HCT116 (cell line): ENCODE data around the gene TMSB4X. TPM values are rescaled to one million over a fixed set of nuclear protein-coding genes. Genes with fewer than 3 reads are reported as not detected.
"Not testable (repeated sequence)": the region's sequence is repeated elsewhere in the genome, so short reads cannot be mapped to it uniquely, and the experiment has no call there.

Experiments used
- ATAC-seq: fragments of 200-7000 bp; cut with Tn5 transposase; 2 replicates; pipeline ENCODE4 v1.9.1; 2020; ENCODE audit warnings: mild to moderate bottlenecking, moderate library complexity
- BruUV-seq: library from RNA; stranded (reverse); fragments of 400-500 nt; replicated peaks from 2 replicates; lab custom pipeline; 2021; lab: Mats Ljungman, UMichigan
- CTCF ChIA-PET: fragments of 300-600 bp; sonication (Branson Sonifier 250); formaldehyde crosslinking; loops from one replicate; lab custom pipeline; 2021; ENCODE audit warnings: antibody characterized with exemption; lab: Charles Lee
- POLR2A ChIA-PET: fragments of 300-600, 350-600 bp; sonication (Branson Sonifier 250); formaldehyde crosslinking; loops from one replicate; lab custom pipeline; 2021; ENCODE audit warnings: antibody characterized with exemption; lab: Charles Lee
- RAD21 ChIA-PET, 2 experiments: fragments of 300-600 bp; sonication (Branson Sonifier 250); formaldehyde crosslinking; loops; one replicate each; lab custom pipeline; 2023; ENCODE audit warnings: low total read pairs in 2 of 2; ENCODE audit not compliant: uncharacterized antibody in 2 of 2, unreplicated experiment in 2 of 2, low non-redundant PET in 1 of 2; lab: Charles Lee
- DNase-seq: peaks from one replicate; pipeline ENCODE4 v3.0.0-alpha.2; 2010; ENCODE audit warnings: low read depth, low spot score
- H2AFZ ChIP-seq: fragments of 200-600 bp; shearing (Covaris generic), sonication (generic); 2 replicates; pipeline ENCODE4 v1.6.1; 2017; ENCODE audit warnings: low read depth, mixed run types, mixed read lengths, antibody characterized with exemption, low read length; ENCODE audit not compliant: poor library complexity, severe bottlenecking
- H3K27ac ChIP-seq: 2 replicates; pipeline ENCODE4 v1.5.1; 2012; ENCODE audit warnings: low read depth, low read length
- H3K27me3 ChIP-seq: fragments of 200-600 bp; sonication (generic); 2 replicates; pipeline ENCODE4 v1.6.1; 2016; ENCODE audit warnings: mixed run types, low read length, mixed read lengths; ENCODE audit not compliant: insufficient read depth
- H3K36me3 ChIP-seq, 2 experiments: fragments of 200-500 bp in 1 of 2; fragments of 200-600 bp in 1 of 2; sonication (Bioruptor generic) in 1 of 2; sonication (generic) in 1 of 2; 2 replicates each; pipeline versions ENCODE4 v1.5.1 to v1.6.1; 2014 to 2016; ENCODE audit warnings: low read length in 2 of 2, inconsistent platforms in 1 of 2, mixed read lengths in 1 of 2, mixed run types in 1 of 2; ENCODE audit not compliant: insufficient read depth in 2 of 2, control insufficient read depth in 1 of 2
- H3K4me1 ChIP-seq, 2 experiments: fragments of 200-600 bp in 1 of 2; sonication (generic) in 1 of 2; 2 replicates each; pipeline versions ENCODE4 v1.5.1 to v1.6.1; 2012 to 2017; ENCODE audit warnings: low read length in 2 of 2, inconsistent platforms in 1 of 2, mild to moderate bottlenecking in 1 of 2, mixed read lengths in 1 of 2, mixed run types in 1 of 2, moderate library complexity in 1 of 2; ENCODE audit not compliant: insufficient read depth in 2 of 2, control insufficient read depth in 1 of 2
- H3K4me2 ChIP-seq: fragments of 200-600 bp; sonication (generic); 2 replicates; pipeline ENCODE4 v1.6.1; 2017; ENCODE audit warnings: mixed run types, low read length, mixed read lengths
- H3K4me3 ChIP-seq, 2 experiments: fragments of 200-600 bp in 1 of 2; sonication (generic) in 1 of 2; replicated peaks in 1 of 2; 2 replicates each; pipeline ENCODE4 v1.5.1; 2011 to 2016; ENCODE audit warnings: low read length in 2 of 2, control low read depth in 1 of 2, low read depth in 1 of 2, mild to moderate bottlenecking in 1 of 2, mixed read lengths in 1 of 2, mixed run types in 1 of 2
- H3K79me2 ChIP-seq: fragments of 200-600 bp; sonication (generic); 2 replicates; pipeline ENCODE4 v1.6.1; 2017; ENCODE audit warnings: mild to moderate bottlenecking, mixed run types, low read length, moderate library complexity, mixed read lengths; ENCODE audit not compliant: insufficient read depth
- H3K9ac ChIP-seq: fragments of 200-600 bp; sonication (generic); 2 replicates; pipeline ENCODE4 v1.6.1; 2016; ENCODE audit warnings: low read length, mixed read lengths
- H3K9me2 ChIP-seq: fragments of 200-600 bp; sonication (generic), shearing (Covaris generic); 2 replicates; pipeline ENCODE4 v1.6.1; 2017; ENCODE audit warnings: mixed run types, mild to moderate bottlenecking, moderate library complexity; ENCODE audit not compliant: insufficient read depth
- H3K9me3 ChIP-seq, 2 experiments: fragments of 200-500 bp in 1 of 2; fragments of 200-600 bp in 1 of 2; sonication (Bioruptor generic) in 1 of 2; sonication (generic) in 1 of 2; 2 replicates each; pipeline ENCODE4 v1.6.1; 2014 to 2017; ENCODE audit warnings: low read length in 2 of 2, mixed read lengths in 2 of 2, inconsistent platforms in 1 of 2, low read depth in 1 of 2, mild to moderate bottlenecking in 1 of 2, mixed run types in 1 of 2, moderate library complexity in 1 of 2; ENCODE audit not compliant: control insufficient read depth in 1 of 2, insufficient read depth in 1 of 2
- H4K20me1 ChIP-seq: fragments of 200-600 bp; sonication (generic), shearing (Covaris generic); 2 replicates; pipeline ENCODE4 v1.6.1; 2017; ENCODE audit warnings: mixed run types, mild to moderate bottlenecking, moderate library complexity; ENCODE audit not compliant: insufficient read depth
- EGR1 ChIP-seq: IDR thresholded peaks from 2 replicates; pipeline ENCODE4 v1.6.1; 2012; ENCODE audit warnings: low read depth
- EZH2 ChIP-seq: fragments of 200-600 bp; sonication (generic); IDR thresholded peaks from 2 replicates; pipeline ENCODE4 v1.6.1; 2017; ENCODE audit warnings: antibody characterized with exemption, mixed run types
- POLR2A ChIP-seq: IDR thresholded peaks from 2 replicates; pipeline ENCODE4 v1.7.0; 2011; ENCODE audit warnings: borderline replicate concordance; ENCODE audit not compliant: insufficient read depth, insufficient read length; ENCODE audit errors: extremely low read depth
- TCF7L2 ChIP-seq: IDR thresholded peaks from 2 replicates; pipeline ENCODE4 v1.7.0; 2011; ENCODE audit warnings: borderline replicate concordance, inconsistent platforms; ENCODE audit not compliant: insufficient read depth, insufficient read length; ENCODE audit errors: extremely low read depth
- intact Hi-C: fragments of 100-400 bp; cut with micrococcal nuclease; formaldehyde crosslinking; loops from 2 replicates; pipeline ENCODE4 v1.10.0; 2022
- total RNA-seq: library from RNA; stranded (reverse); gene quantifications from one replicate; pipeline ENCODE4 v1.2.1, GENCODE V29; 2021; ENCODE audit not compliant: unreplicated experiment
- TF ChIP-seq, protein P1 (sequence below): IDR thresholded peaks from 2 replicates; pipeline ENCODE4 v1.6.1; 2012

Gene TMSB4X
- total RNA-seq, 1 experiment from 2014 or later: 407 TPM

- POLR2A ChIA-PET, H3K4me3 ChIP-seq, H3K27me3 ChIP-seq, H2AFZ ChIP-seq, RAD21 ChIA-PET, H3K36me3 ChIP-seq, H3K79me2 ChIP-seq, ATAC-seq, DNase-seq, H4K20me1 ChIP-seq, H3K9me3 ChIP-seq, H3K9ac ChIP-seq, BruUV-seq, H3K4me2 ChIP-seq, H3K27ac ChIP-seq, H3K9me2 ChIP-seq, CTCF ChIA-PET: not testable (repeated sequence)
- intact Hi-C loops: loop anchor here (10.0 kb wide), 1 partner anchor 700 kb away; no protein-coding TSS in a partner anchor
- peaks cover 9 to 11% of the 10 kb centered on the region in 2 experiments; a peak in 2 of 4 replicates for H3K4me1 ChIP-seq
Observed at GRCh38 chrX:12944452-12944851, 30.5 kb upstream of the TMSB4X start.

GRCh38 chrX:12945494-12945893 lies 29.4 kb upstream of the TMSB4X start:
- Histone ChIP-seq H3K9ac (no peak overlapping the region), H3K9me2 (no peaks in the 10 kb centered on the region), H3K27me3 (no peaks in the 10 kb centered on the region), H3K36me3 (no peaks in the 10 kb centered on the region), H3K4me1 (peaks cover 9 to 11% of the 10 kb centered on the region in 2 experiments; a peak in 2 of 4 replicates), H3K4me2 (no peak overlapping the region), H4K20me1 (no peaks in the 10 kb centered on the region), H3K4me3 (no peak overlapping the region), H3K9me3 (no peaks in the 10 kb centered on the region), H3K27ac (no peak overlapping the region), H3K79me2 (no peaks in the 10 kb centered on the region), H2AFZ (no peak overlapping the region)
- ChIA-PET POLR2A (no interaction called here), RAD21 (no interaction called here), CTCF (interaction anchor here (1.7 to 2.4 kb wide), 4 partner anchors 25 to 700 kb away, joined by 4 to 42 read pairs (median 6); no protein-coding TSS in a partner anchor)
- BruUV-seq: no TSS peak
- DNase-seq (no peak), ATAC-seq (no peak)
- intact Hi-C loops: loop anchor here (10.0 kb wide), 1 partner anchor 699 kb away; no protein-coding TSS in a partner anchor
- TF ChIP-seq, protein P1, sequence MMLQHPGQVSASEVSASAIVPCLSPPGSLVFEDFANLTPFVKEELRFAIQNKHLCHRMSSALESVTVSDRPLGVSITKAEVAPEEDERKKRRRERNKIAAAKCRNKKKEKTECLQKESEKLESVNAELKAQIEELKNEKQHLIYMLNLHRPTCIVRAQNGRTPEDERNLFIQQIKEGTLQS: no peak
- no peak for TF ChIP-seq EZH2
- no peak for TF ChIP-seq TCF7L2
- no peak for TF ChIP-seq POLR2A
- no peak for TF ChIP-seq EGR1
